Astrocyte (in vitro differentiated cells and primary cell): ENCODE results near the gene DLK2. TPM values are rescaled to one million over a fixed set of nuclear protein-coding genes. Genes with fewer than 3 reads are reported as not detected.

ENCODE experiments used
- DNase-seq: peaks from one replicate; pipeline ENCODE4 v3.0.0-alpha.2; 2010; ENCODE audit warnings: low read depth
- FAIRE-seq: peaks from 2 replicates; lab custom pipeline; 2011; peaks lifted over from hg19 to GRCh38; lab: Jason Lieb, UNC
- H2AFZ ChIP-seq: 2 replicates; pipeline ENCODE4 v1.6.0; 2012; ENCODE audit warnings: low read depth, low read length, inconsistent platforms
- H3K27ac ChIP-seq: 2 replicates; pipeline ENCODE4 v1.5.1; 2011; ENCODE audit warnings: low read depth, low read length, inconsistent platforms
- H3K27me3 ChIP-seq: 2 replicates; pipeline ENCODE4 v1.6.0; 2011; ENCODE audit warnings: low read length, inconsistent platforms; ENCODE audit not compliant: insufficient read depth
- H3K36me3 ChIP-seq: 2 replicates; pipeline ENCODE4 v1.5.1; 2011; ENCODE audit warnings: low read length, inconsistent platforms; ENCODE audit not compliant: insufficient read depth
- H3K4me1 ChIP-seq: 2 replicates; pipeline ENCODE4 v1.5.1; 2011; ENCODE audit warnings: low read length, inconsistent platforms; ENCODE audit not compliant: insufficient read depth
- H3K4me2 ChIP-seq: 2 replicates; pipeline ENCODE4 v1.6.0; 2012; ENCODE audit warnings: low read length, inconsistent platforms
- H3K4me3 ChIP-seq: 2 replicates; pipeline ENCODE4 v1.5.1; 2011; ENCODE audit warnings: low read depth, mild to moderate bottlenecking, low read length, inconsistent platforms; ENCODE audit not compliant: insufficient read depth
- H3K79me2 ChIP-seq: 2 replicates; pipeline ENCODE4 v1.6.0; 2012; ENCODE audit warnings: mild to moderate bottlenecking, low read length, inconsistent platforms; ENCODE audit not compliant: insufficient read depth
- H3K9ac ChIP-seq: 2 replicates; pipeline ENCODE4 v1.6.0; 2012; ENCODE audit warnings: mild to moderate bottlenecking, low read length, inconsistent platforms
- H3K9me3 ChIP-seq: 2 replicates; pipeline ENCODE4 v1.5.1; 2012; ENCODE audit warnings: low read depth, mild to moderate bottlenecking, low read length, inconsistent platforms; ENCODE audit not compliant: insufficient read depth
- H4K20me1 ChIP-seq: 2 replicates; pipeline ENCODE4 v1.6.0; 2012; ENCODE audit warnings: low read length, inconsistent platforms; ENCODE audit not compliant: insufficient read depth
- H3K27ac Mint-ChIP-seq: one replicate; pipeline ENCODE4 v1.8.0; 2021; ENCODE audit warnings: mild to moderate bottlenecking, mixed read lengths; ENCODE audit not compliant: unreplicated experiment
- H3K27me3 Mint-ChIP-seq: one replicate; pipeline ENCODE4 v1.8.0; 2021; ENCODE audit warnings: low read depth, mixed read lengths; ENCODE audit not compliant: unreplicated experiment
- H3K36me3 Mint-ChIP-seq: one replicate; pipeline ENCODE4 v1.8.0; 2021; ENCODE audit warnings: low read depth, mixed read lengths; ENCODE audit not compliant: unreplicated experiment
- H3K4me1 Mint-ChIP-seq: one replicate; pipeline ENCODE4 v1.8.0; 2021; ENCODE audit warnings: low read depth, mixed read lengths; ENCODE audit not compliant: unreplicated experiment
- H3K4me3 Mint-ChIP-seq: one replicate; pipeline ENCODE4 v1.8.0; 2021; ENCODE audit warnings: mild to moderate bottlenecking, moderate library complexity, mixed read lengths; ENCODE audit not compliant: unreplicated experiment
- H3K9me3 Mint-ChIP-seq: one replicate; pipeline ENCODE4 v1.8.0; 2021; ENCODE audit warnings: mild to moderate bottlenecking, mixed read lengths; ENCODE audit not compliant: unreplicated experiment
- CTCF ChIP-seq: IDR thresholded peaks from 2 replicates; pipeline ENCODE4 v1.5.1; 2011; ENCODE audit warnings: low read depth, mild to moderate bottlenecking, inconsistent platforms, low read length, moderate library complexity; ENCODE audit not compliant: insufficient read depth
- EZH2 ChIP-seq: IDR thresholded peaks from 2 replicates; pipeline ENCODE4 v1.6.1; 2012; ENCODE audit warnings: mild to moderate bottlenecking, low read length, inconsistent platforms; ENCODE audit not compliant: insufficient read depth
- total RNA-seq: library from RNA; stranded (reverse); gene quantifications from 2 replicates; pipeline ENCODE4 v1.2.1, GENCODE V29; 2021

DLK2 gene
- total RNA-seq, 1 donor from 2014 or later, result 0.68 TPM

GRCh38 chr6:43434001-43434840 lies 21.1 kb downstream of the DLK2 start:
- DNase-seq, result no peak
- Mint-ChIP-seq H3K4me1 (peaks cover 16% of the 10 kb centered on the region), H3K36me3 (peaks cover 27% of the 10 kb centered on the region), H3K27me3 (no peaks in the 10 kb centered on the region), H3K9me3 (no peaks in the 10 kb centered on the region), H3K27ac (no peak overlapping the region), H3K4me3 (no peak overlapping the region)
- TF ChIP-seq EZH2 (no peak), CTCF (no peak)
- no peak overlapping the region for H3K9ac ChIP-seq
- peaks cover 14% of the 10 kb centered on the region for H3K79me2 ChIP-seq
- no peak overlapping the region for H3K4me2 ChIP-seq
- no peak for FAIRE-seq
- H3K4me1 ChIP-seq, result peaks cover 14% of the 10 kb centered on the region
- H3K9me3 ChIP-seq, result no peaks in the 10 kb centered on the region
- H3K27ac ChIP-seq, result no peak overlapping the region
- no peak overlapping the region for H3K4me3 ChIP-seq
- H3K36me3 ChIP-seq, result no peaks in the 10 kb centered on the region
- H4K20me1 ChIP-seq, result peaks cover 14% of the 10 kb centered on the region
- H3K27me3 ChIP-seq, result no peaks in the 10 kb centered on the region
- no peak overlapping the region for H2AFZ ChIP-seq

GRCh38 chr6:43433148-43433547 lies 22.2 kb downstream of the DLK2 start:
- Mint-ChIP-seq H3K4me1 (peaks cover 27% of the 10 kb centered on the region), H3K9me3 (no peaks in the 10 kb centered on the region), H3K27ac (no peak overlapping the region), H3K4me3 (no peak overlapping the region), H3K27me3 (no peaks in the 10 kb centered on the region), H3K36me3 (peaks cover 25% of the 10 kb centered on the region)
- H4K20me1 ChIP-seq, result peaks cover 17% of the 10 kb centered on the region
- H3K4me3 ChIP-seq, result no peak overlapping the region
- no peak overlapping the region for H3K9ac ChIP-seq
- H3K4me1 ChIP-seq, result peaks cover 23% of the 10 kb centered on the region
- DNase-seq, result no peak
- TF ChIP-seq CTCF, result no peak
- TF ChIP-seq EZH2, result no peak
- H3K27ac ChIP-seq, result no peak overlapping the region
- no peak for FAIRE-seq
- H3K9me3 ChIP-seq, result no peaks in the 10 kb centered on the region
- H2AFZ ChIP-seq, result no peak overlapping the region
- no peaks in the 10 kb centered on the region for H3K36me3 ChIP-seq
- H3K79me2 ChIP-seq, result peaks cover 23% of the 10 kb centered on the region
- H3K4me2 ChIP-seq, result no peak overlapping the region
- H3K27me3 ChIP-seq, result no peaks in the 10 kb centered on the region
